Measurements from ENCODE around the gene KLHL5. TPM values are rescaled to one million over a fixed set of nuclear protein-coding genes. Genes with fewer than 3 reads are reported as not detected.

The KLHL5 gene
- total and polyA plus RNA-seq, 2 of the 4 experiments (the other 2 are of a cell fraction) = 58.8 to 97.7 TPM

DNA sequence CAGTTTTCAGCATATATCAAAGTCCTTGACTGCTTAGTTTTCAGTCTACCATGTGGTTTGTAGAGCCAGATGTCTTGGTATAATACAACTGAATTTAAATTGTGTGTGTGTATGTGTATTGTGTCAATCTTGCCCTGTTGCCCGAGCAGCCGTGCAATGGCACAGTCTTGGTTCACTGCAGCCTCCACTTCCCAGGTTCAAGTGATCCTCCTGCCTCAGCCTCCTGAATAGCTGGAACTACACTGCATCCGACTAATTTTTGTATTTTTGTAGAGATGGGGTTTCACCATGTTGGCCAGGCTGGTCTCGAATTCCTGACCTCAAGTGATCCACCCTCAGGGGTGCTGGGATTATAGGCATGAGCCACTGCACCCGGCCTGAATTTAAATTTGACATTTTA lies 6.0 kb upstream of the KLHL5 start:
- H3K79me1 ChIP-seq (ENCODE audit: low read depth in 1 of 2, low read length in 2 of 2) = peaks cover 9 to 59% of the 10 kb centered on the region in 2 experiments; a peak in 3 of 4 replicates
- H2AK5ac ChIP-seq (ENCODE audit: low read depth, low read length) = no peak overlapping the region
- no peak overlapping the region for H2AK9ac ChIP-seq (replicated peaks; ENCODE audit: low read depth, low read length, poor library complexity)
- no peak overlapping the region for H2BK5ac ChIP-seq (ENCODE audit: low read depth, low read length, poor library complexity, severe bottlenecking)
- no peak overlapping the region for H4K91ac ChIP-seq (ENCODE audit: insufficient read depth, low read depth, low read length)
- dilution Hi-C loops (cut with HindIII; ENCODE audit: low sequenced_read_pairs, unreplicated experiment) = no loop called here
- BruUV-seq (replicated peaks) = no TSS peak
- ATAC-seq (ENCODE audit: low read depth) (no peak), DNase-seq (no peak)
- H3K18ac ChIP-seq (ENCODE audit: low read depth, low read length) = no peak overlapping the region
- no peak overlapping the region for H3K27ac ChIP-seq (ENCODE audit: insufficient read depth, low read length)
- H3K9ac ChIP-seq (ENCODE audit: low read depth, low read length) = no peak overlapping the region
- ChIA-PET CTCF (no interaction called here), POLR2A (ENCODE audit: unreplicated experiment) (no interaction called here)
- H4K8ac ChIP-seq (ENCODE audit: low read depth in 2 of 2, low read length in 2 of 2) = no peak overlapping the region
- H3K4me1 ChIP-seq (ENCODE audit: control insufficient read depth, insufficient read depth, low read length) = peaks cover 5% of the 10 kb centered on the region
- H2BK15ac ChIP-seq (ENCODE audit: low read depth, low read length) = no peak overlapping the region
- peaks cover 10% of the 10 kb centered on the region for H3K9me1 ChIP-seq (ENCODE audit: insufficient read depth, low read length)
- H2BK120ac ChIP-seq (ENCODE audit: low read depth, low read length) = no peak overlapping the region
- no peaks in the 10 kb centered on the region for H3K27me3 ChIP-seq (ENCODE audit: control insufficient read depth, insufficient read depth, low read length)
- 100% methylated on average over 2 of the region's 5 CpGs; no CpG with 5 or more reads in 1 of the 2 experiments for WGBS, 2 experiments (ENCODE audit: extremely low coverage in 2 of 2, insufficient read length in 1 of 2)
- H3K36me3 ChIP-seq (ENCODE audit: control insufficient read depth, insufficient read depth, low read length) = peaks cover 2% of the 10 kb centered on the region; the same call in 1 of the 2 replicates
- H3K4me3 ChIP-seq (ENCODE audit: insufficient read depth, low read depth, low read length) = no peak overlapping the region
- H3K23ac ChIP-seq (ENCODE audit: low read depth, low read length) = no peak overlapping the region
- H3K56ac ChIP-seq (ENCODE audit: extremely low read depth, insufficient read depth, low read length) = no peak overlapping the region
- H4K20me1 ChIP-seq (ENCODE audit: insufficient read depth, low read length) = peaks cover 94% of the 10 kb centered on the region
- no peak overlapping the region for H3K4ac ChIP-seq (ENCODE audit: low read depth, low read length)
- in situ Hi-C loops (cut with MboI; ENCODE audit: low sequenced_read_pairs) = no loop called here
- intact Hi-C loops (cut with micrococcal nuclease) = no loop called here
- H3K14ac ChIP-seq (replicated peaks; ENCODE audit: low read depth, low read length) = no peak overlapping the region
- H3K9me3 ChIP-seq (ENCODE audit: control insufficient read depth, insufficient read depth, low read length) = no peaks in the 10 kb centered on the region
- no peak overlapping the region for H2BK20ac ChIP-seq (ENCODE audit: low read depth, low read length)
- H2AFZ ChIP-seq (replicated peaks; ENCODE audit: low read length, poor library complexity) = no peak overlapping the region
- no peak overlapping the region for H3K4me2 ChIP-seq (ENCODE audit: low read depth, low read length)
- no peak overlapping the region for H4K5ac ChIP-seq (ENCODE audit: low read depth, low read length)
- TF ChIP-seq MAZ (IDR thresholded peaks at IDR 0.05; ENCODE audit: borderline replicate concordance, low read depth, low read length) = no peak
- TF ChIP-seq RAD21 (IDR thresholded peaks at IDR 0.05; ENCODE audit: low read length) = no peak
- TF ChIP-seq BHLHE40 (IDR thresholded peaks at IDR 0.05; ENCODE audit: low read depth, low read length) = no peak
- TF ChIP-seq MXI1 (IDR thresholded peaks at IDR 0.05; ENCODE audit: borderline replicate concordance, low read depth, low read length) = no peak
- no peak for TF ChIP-seq POLR2A (IDR thresholded peaks at IDR 0.05; ENCODE audit: low read depth, low read length)
- TF ChIP-seq NFE2L2 (IDR thresholded peaks at IDR 0.05; ENCODE audit: low read depth, low read length) = no peak
- TF ChIP-seq, protein P1, sequence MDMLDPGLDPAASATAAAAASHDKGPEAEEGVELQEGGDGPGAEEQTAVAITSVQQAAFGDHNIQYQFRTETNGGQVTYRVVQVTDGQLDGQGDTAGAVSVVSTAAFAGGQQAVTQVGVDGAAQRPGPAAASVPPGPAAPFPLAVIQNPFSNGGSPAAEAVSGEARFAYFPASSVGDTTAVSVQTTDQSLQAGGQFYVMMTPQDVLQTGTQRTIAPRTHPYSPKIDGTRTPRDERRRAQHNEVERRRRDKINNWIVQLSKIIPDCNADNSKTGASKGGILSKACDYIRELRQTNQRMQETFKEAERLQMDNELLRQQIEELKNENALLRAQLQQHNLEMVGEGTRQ (IDR thresholded peaks at IDR 0.05; ENCODE audit: low read depth, low read length) = no peak
- no peak for TF ChIP-seq FOS (IDR thresholded peaks at IDR 0.05; ENCODE audit: low read depth, low read length)

Measured in IMR-90 (cell line).